Ovary (tissue), 9 donors: ENCODE results near the gene CYGB. TPM values are rescaled to one million over a fixed set of nuclear protein-coding genes. Genes with fewer than 3 reads are reported as not detected.

Experiments used
- DNase-seq, 5 donors: peaks; one replicate each; pipeline ENCODE4 v3.0.0-alpha.2; 2019 to 2020
- H3K27ac ChIP-seq, 2 donors: fragments of 200-600 bp; one replicate each; pipeline versions ENCODE4 v1.5.1 to v1.8.0; 2019 to 2022
- H3K27me3 ChIP-seq: fragments of 200-600 bp; one replicate; pipeline ENCODE4 v1.8.0; 2022
- H3K36me3 ChIP-seq: fragments of 200-600 bp; sonication (generic); one replicate; pipeline ENCODE4 v1.5.1; 2019
- H3K4me1 ChIP-seq: one replicate; pipeline ENCODE4 v1.8.1; 2013; ENCODE audit warnings: mild to moderate bottlenecking, moderate library complexity; ENCODE audit not compliant: insufficient read depth
- H3K4me3 ChIP-seq: fragments of 200-600 bp; sonication (generic); one replicate; pipeline ENCODE4 v1.5.1; 2017
- H3K9me3 ChIP-seq, 2 donors: fragments of 200-600 bp in 1 of 2; sonication (generic) in 1 of 2; one replicate each; pipeline versions ENCODE4 v1.5.1 to v1.8.1; 2013 to 2019; ENCODE audit warnings: mild to moderate bottlenecking in 1 of 2, moderate library complexity in 1 of 2
- CTCF ChIP-seq, 3 donors: fragments of 450-650 bp in 2 of 3; fragments of 200-600 bp in 1 of 3; IDR thresholded peaks; one replicate each; pipeline versions ENCODE4 v1.5.1 to v1.8.0; 2016 to 2022; ENCODE audit warnings: antibody characterized with exemption in 3 of 3, mild to moderate bottlenecking in 1 of 3
- EP300 ChIP-seq: sonication (generic); formaldehyde crosslinking; IDR thresholded peaks from one replicate; pipeline ENCODE4 v1.6.1; 2017; ENCODE audit warnings: antibody characterized with exemption
- POLR2A ChIP-seq: fragments of 450-650 bp; IDR thresholded peaks from one replicate; pipeline ENCODE4 v1.6.1; 2017; ENCODE audit warnings: antibody characterized with exemption, mild to moderate bottlenecking, moderate library complexity
- WGBS, 3 donors: extraction: QIAGEN DNeasy Blood & Tissue Kit in 1 of 3; methylation state at CpG; one replicate each; pipeline versions ENCODE4 v1.1.5 to v1.1.7; 2013 to 2017; 5-methylcytosine and 5-hydroxymethylcytosine counted together
- intact Hi-C, 4 donors: fragments of 100-400 bp; cut with DNase I; formaldehyde crosslinking; loops; one replicate each; pipeline versions ENCODE4 v1.11.0 to v1.15.1; 2022 to 2023
- polyA plus RNA-seq, 2 donors: library from polyadenylated mRNA; stranded (reverse); fragments of 200-250 nt in 1 of 2; fragments of 350-450 nt in 1 of 2; fragmentation: Illumina TruSeq in 1 of 2; extraction: RNeasy Lipid Tissue Mini Kit (QIAGEN cat#74804) in 1 of 2; gene quantifications; one replicate each; pipeline ENCODE4 v1.2.3, GENCODE V29; 2013 to 2014
- total RNA-seq, 7 donors: library from RNA; depleted of rRNA in 2 of 7; stranded (reverse); fragments of >200 nt in 2 of 7; fragmentation: NEBNext Ultra II Directional in 3 of 7; extraction: Animal tissue kit (Norgen Biotek cat#: 25700) in 3 of 7; gene quantifications; one replicate each; pipeline versions ENCODE4 v1.1.0 to v1.2.4, GENCODE V29; 2016 to 2023
- donor health status: DM: no; HTN: no; CAD: no; lungs with moderate emphysema.
- donor health status: DM: no; HTN: no; CAD: no.
- donor health status: Bipolar disorder and iron deficiency.
- donor health status: DM: yes; HTN: yes; CAD: no.
- donor health status: DM: no; HTN: no; CAD: no.
- donor health status: DM: yes; HTN: yes; CAD: no.

Gene CYGB
- total and polyA plus RNA-seq, 9 donors = 3.9 to 35.7 (median 8.1) TPM

GRCh38 chr17:76485569-76485968 is 51.9 kb downstream of the CYGB start:
- no peak overlapping the region for H3K27ac ChIP-seq
- H3K4me3 ChIP-seq = no peak overlapping the region
- no peaks in the 10 kb centered on the region for H3K9me3 ChIP-seq
- intact Hi-C loops = no loop called here
- WGBS, 3 donors = 52 to 72% (median 67%) methylated on average over 11 of the region's 11 CpGs
- H3K27me3 ChIP-seq = no peaks in the 10 kb centered on the region
- H3K36me3 ChIP-seq = no peaks in the 10 kb centered on the region
- DNase-seq = no peak
- peaks cover 6% of the 10 kb centered on the region for H3K4me1 ChIP-seq
- TF ChIP-seq EP300 (no peak), CTCF (IDR thresholded peaks at IDR 0.05) (no peak), POLR2A (no peak)

- intact Hi-C loops = no loop called here
- H3K4me3 ChIP-seq = no peak overlapping the region
- TF ChIP-seq CTCF (IDR thresholded peaks at IDR 0.05) = no peak
- peaks cover 6% of the 10 kb centered on the region for H3K4me1 ChIP-seq
- no peaks in the 10 kb centered on the region for H3K36me3 ChIP-seq
- H3K27ac ChIP-seq = no peak overlapping the region
- WGBS, 3 donors = 81 to 85% (median 82%) methylated on average over 11 of the region's 11 CpGs
- DNase-seq = no peak
- H3K27me3 ChIP-seq = no peaks in the 10 kb centered on the region
- no peaks in the 10 kb centered on the region for H3K9me3 ChIP-seq
Measured at GRCh38 chr17:76484228-76484725, 53.2 kb downstream of the CYGB start.

GRCh38 chr17:76481071-76481655 is 56.3 kb downstream of the CYGB start:
- WGBS, 3 donors = 66 to 77% (median 67%) methylated on average over 18 to 21 of the region's 21 CpGs
- Histone ChIP-seq H3K36me3 (no peaks in the 10 kb centered on the region), H3K27me3 (no peaks in the 10 kb centered on the region), H3K4me1 (peaks cover 6% of the 10 kb centered on the region), H3K27ac (peak overlapping the region; percentile 72 to 77), H3K4me3 (no peak overlapping the region), H3K9me3 (no peaks in the 10 kb centered on the region)
- intact Hi-C loops = no loop called here
- TF ChIP-seq POLR2A (no peak), EP300 (no peak), CTCF (IDR thresholded peaks at IDR 0.05) (no peak)
- peak in 2 of 5 donors; percentile 33 to 61 for DNase-seq

- TF ChIP-seq CTCF (IDR thresholded peaks at IDR 0.05) (no peak), EP300 (no peak), POLR2A (no peak)
- intact Hi-C loops = no loop called here
- Histone ChIP-seq H3K4me1 (peaks cover 6% of the 10 kb centered on the region), H3K4me3 (no peak overlapping the region), H3K9me3 (no peaks in the 10 kb centered on the region), H3K36me3 (no peaks in the 10 kb centered on the region), H3K27me3 (no peaks in the 10 kb centered on the region), H3K27ac (peak overlapping the region; percentile 72 to 77)
- WGBS, 3 donors = 14 to 24% (median 19%) methylated on average over 15 of the region's 15 CpGs
- DNase-seq = peak; percentile 55 to 75 (median 67)
Measured at GRCh38 chr17:76480632-76481031, 56.9 kb downstream of the CYGB start.
